Stimulated activated CD8-positive, alpha-beta memory T cell treated with anti-CD3 and anti-CD28 coated beads, Interleukin-7, amount 100 ng/mL, for 48 hours (primary cell): ENCODE data around the gene TRIP11.

Experiments
- DNase-seq, 2 donors: peaks; one replicate each; pipeline ENCODE4 v3.0.0-alpha.2; 2020; ENCODE audit warnings: low read depth in 1 of 2; ENCODE audit errors: extremely low read depth in 1 of 2

The TRIP11 gene

GRCh38 chr14:91961297-91962220, 78.3 kb downstream of the TRIP11 start:
- no peak for DNase-seq

GRCh38 chr14:91957876-91958313, 82.0 kb downstream of the TRIP11 start:
- no peak for DNase-seq

- DNase-seq: no peak
These were observed 83.2 kb downstream of the TRIP11 start for GRCh38 chr14:91956616-91957015.

GRCh38 chr14:91955168-91955567, 84.7 kb downstream of the TRIP11 start:
- no peak for DNase-seq

GRCh38 chr14:91953170-91953985, 86.5 kb downstream of the TRIP11 start:
- DNase-seq: no peak

- peak in 1 of 2 donors; percentile 28 for DNase-seq
These were observed 92.2 kb downstream of the TRIP11 start, which contains the start of gene FBLN5 for GRCh38 chr14:91947475-91948184. Gene FBLN5 (minus strand): TSS chr14:91947694. CDS start chr14:91947229, 465 bp downstream.

GRCh38 chr14:91946622-91947474, 93.0 kb downstream of the TRIP11 start:
- no peak for DNase-seq

GRCh38 chr14:91945751-91946621, 93.9 kb downstream of the TRIP11 start:
- DNase-seq: no peak

GRCh38 chr14:91942946-91943345, 96.9 kb downstream of the TRIP11 start:
- DNase-seq: no peak

- no peak for DNase-seq
These were observed 97.7 kb downstream of the TRIP11 start for GRCh38 chr14:91942128-91942527.

- no peak for DNase-seq
These were observed 99.7 kb downstream of the TRIP11 start for GRCh38 chr14:91940209-91940608.

GRCh38 chr14:91935586-91935985, 104.3 kb downstream of the TRIP11 start:
- no peak for DNase-seq

- DNase-seq: no peak
These were observed 105.1 kb downstream of the TRIP11 start for GRCh38 chr14:91934554-91935285.

GRCh38 chr14:91931478-91932088, 108.3 kb downstream of the TRIP11 start:
- no peak for DNase-seq

GRCh38 chr14:91929700-91930099, 110.2 kb downstream of the TRIP11 start:
- no peak for DNase-seq

- DNase-seq: no peak
These were observed 112.1 kb downstream of the TRIP11 start for GRCh38 chr14:91927800-91928199.

- no peak for DNase-seq
These were observed 112.7 kb downstream of the TRIP11 start for GRCh38 chr14:91927191-91927590.
